Neural cell (in vitro differentiated cells): ENCODE results near the gene RMI2. TPM values are rescaled to one million over a fixed set of nuclear protein-coding genes. Genes with fewer than 3 reads are reported as not detected.
A peak's percentile ranks its signal among the peaks of the same experiment; 100 is the strongest.

ENCODE experiments used
- H2AFZ ChIP-seq: fragments of 200-600, 300-800 bp; sonication (generic), shearing (Covaris generic); 2 replicates; pipeline ENCODE4 v1.6.0; 2014; ENCODE audit warnings: low read depth, mild to moderate bottlenecking, antibody characterized with exemption, low read length, moderate library complexity
- H3F3A ChIP-seq: fragments of 200-600 bp; shearing (Covaris generic); 2 replicates; pipeline ENCODE4 v1.6.1; 2016; ENCODE audit warnings: mild to moderate bottlenecking, moderate library complexity, mixed read lengths, antibody characterized with exemption, low read length; ENCODE audit not compliant: insufficient read depth, poor library complexity, severe bottlenecking
- H3K27ac ChIP-seq: fragments of 200-600, 300-800 bp; sonication (generic), shearing (Covaris generic); 2 replicates; pipeline ENCODE4 v1.5.1; 2014; ENCODE audit warnings: mild to moderate bottlenecking, low read length, moderate library complexity
- H3K27me3 ChIP-seq: fragments of 300-800, 200-600 bp; sonication (generic), shearing (Covaris generic); 2 replicates; pipeline ENCODE4 v1.6.0; 2014; ENCODE audit warnings: mild to moderate bottlenecking, low read depth, low read length, moderate library complexity; ENCODE audit not compliant: insufficient read depth
- H3K36me3 ChIP-seq: fragments of 300-800, 200-600 bp; sonication (generic), shearing (Covaris generic); 2 replicates; pipeline ENCODE4 v1.5.1; 2014; ENCODE audit warnings: mild to moderate bottlenecking, antibody characterized with exemption, low read length, moderate library complexity; ENCODE audit not compliant: insufficient read depth
- H3K4me2 ChIP-seq: fragments of 300-800, 200-600 bp; sonication (generic), shearing (Covaris generic); 2 replicates; pipeline ENCODE4 v1.6.0; 2014; ENCODE audit warnings: mild to moderate bottlenecking, low read length
- H3K4me3 ChIP-seq: fragments of 300-800, 200-600 bp; sonication (generic), shearing (Covaris generic); 2 replicates; pipeline ENCODE4 v1.5.1; 2014; ENCODE audit warnings: mild to moderate bottlenecking, low read length, moderate library complexity
- H3K79me2 ChIP-seq: fragments of 200-600 bp; shearing (Covaris generic); replicated peaks from 2 replicates; pipeline ENCODE4 v1.6.0; 2014; ENCODE audit warnings: mild to moderate bottlenecking, low read length, moderate library complexity; ENCODE audit not compliant: insufficient read depth
- H3K9ac ChIP-seq: fragments of 300-800, 200-600 bp; sonication (generic), shearing (Covaris generic); 2 replicates; pipeline ENCODE4 v1.6.1; 2016; ENCODE audit warnings: mild to moderate bottlenecking, low read length, mixed read lengths
- H3K9me2 ChIP-seq: fragments of 200-600 bp; shearing (Covaris generic); 2 replicates; pipeline ENCODE4 v1.6.1; 2016; ENCODE audit warnings: mild to moderate bottlenecking, low read length, mixed read lengths; ENCODE audit not compliant: insufficient read depth
- H3K9me3 ChIP-seq: fragments of 200-600, 300-800 bp; sonication (generic), shearing (Covaris generic); 2 replicates; pipeline ENCODE4 v1.6.1; 2016; ENCODE audit warnings: mild to moderate bottlenecking, mixed run types, low read length, moderate library complexity, mixed read lengths
- H4K20me1 ChIP-seq: fragments of 200-600 bp; shearing (Covaris generic); 2 replicates; pipeline ENCODE4 v1.6.1; 2016; ENCODE audit warnings: mild to moderate bottlenecking, mixed run types; ENCODE audit not compliant: insufficient read depth
- CTCF ChIP-seq: fragments of 450-650 bp; IDR thresholded peaks from 2 replicates; pipeline ENCODE4 v1.5.1; 2014; ENCODE audit warnings: antibody characterized with exemption, mild to moderate bottlenecking, moderate library complexity; ENCODE audit not compliant: poor library complexity, severe bottlenecking
- EP300 ChIP-seq: fragments of 450-650 bp; conservative IDR thresholded peaks from 2 replicates; pipeline ENCODE4 v1.6.1; 2014; ENCODE audit warnings: antibody characterized with exemption, mild to moderate bottlenecking, moderate library complexity; ENCODE audit not compliant: poor library complexity, severe bottlenecking
- EZH2 ChIP-seq: fragments of 200-600, 300-800 bp; shearing (Covaris generic), sonication (generic); IDR thresholded peaks from 2 replicates; pipeline ENCODE4 v1.6.1; 2014; ENCODE audit warnings: antibody characterized with exemption, low read length, borderline replicate concordance, mild to moderate bottlenecking; ENCODE audit not compliant: insufficient read depth, poor library complexity, severe bottlenecking
- MXI1 ChIP-seq: fragments of 450-650 bp; conservative IDR thresholded peaks from 2 replicates; pipeline ENCODE4 v1.6.1; 2014; ENCODE audit warnings: antibody characterized with exemption, mild to moderate bottlenecking; ENCODE audit not compliant: poor library complexity, severe bottlenecking
- POLR2AphosphoS5 ChIP-seq: IDR thresholded peaks from 2 replicates; pipeline ENCODE4 v1.6.1; 2012
- RAD21 ChIP-seq: fragments of 450-650 bp; conservative IDR thresholded peaks from 2 replicates; pipeline ENCODE4 v1.6.1; 2014; ENCODE audit warnings: antibody characterized with exemption, mild to moderate bottlenecking, moderate library complexity
- REST ChIP-seq: IDR thresholded peaks from 2 replicates; pipeline ENCODE4 v1.6.1; 2012; ENCODE audit warnings: borderline replicate concordance
- SMC3 ChIP-seq: fragments of 450-650 bp; conservative IDR thresholded peaks from 2 replicates; pipeline ENCODE4 v1.6.1; 2014; ENCODE audit warnings: antibody characterized with exemption, mild to moderate bottlenecking, moderate library complexity; ENCODE audit not compliant: poor library complexity
- TAF1 ChIP-seq: IDR thresholded peaks from 2 replicates; pipeline ENCODE4 v1.6.1; 2012; ENCODE audit warnings: low read depth
- polyA plus RNA-seq: library from polyadenylated mRNA; depleted of rRNA; stranded (reverse); fragments of >200 nt; gene quantifications from 2 replicates; pipeline ENCODE4 v1.2.3, GENCODE V29; 2014

The RMI2 gene
- polyA plus RNA-seq, 1 donor from 2014 or later = 0.48 TPM

DNA sequence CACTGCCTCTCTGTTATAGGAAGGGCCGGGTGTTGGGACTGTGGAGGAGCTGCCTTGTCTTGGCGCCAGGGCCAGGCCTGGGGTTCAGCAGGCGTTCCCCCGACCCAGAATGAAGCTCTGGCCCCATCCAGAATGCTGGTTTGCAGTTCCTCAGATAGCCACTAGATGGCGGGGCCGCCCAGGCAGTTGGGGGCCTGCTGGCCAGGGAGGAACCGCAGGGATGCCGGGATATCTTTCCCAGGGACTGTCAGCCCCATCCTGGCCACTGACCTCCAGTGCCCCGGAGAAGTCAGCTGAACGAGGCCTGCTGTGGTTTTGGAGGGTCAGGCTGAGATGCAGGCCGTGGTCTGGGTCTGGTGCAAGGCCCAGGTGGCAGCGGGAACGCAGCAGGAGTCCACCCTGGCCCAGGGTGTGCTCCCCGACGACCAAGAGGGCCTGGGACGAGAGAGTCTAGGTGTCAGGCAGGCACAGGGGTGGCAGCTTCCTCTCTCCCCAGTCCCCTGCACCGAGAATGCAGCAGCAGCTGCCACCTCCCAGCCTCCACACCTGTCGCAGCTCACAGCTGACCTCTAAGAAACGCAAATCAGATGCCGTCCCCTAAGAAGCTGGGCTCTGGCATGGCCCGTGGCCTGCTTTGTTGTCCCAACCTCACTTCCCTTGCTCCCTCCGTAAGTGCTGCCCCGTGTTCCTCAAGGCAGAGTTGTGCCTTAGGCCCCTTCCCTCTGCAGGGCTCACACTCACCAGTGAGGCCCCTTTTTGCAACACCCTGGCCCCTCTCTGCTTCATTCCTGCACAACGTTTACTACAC is 51.2 kb downstream of the RMI2 start:
- Histone ChIP-seq H3K36me3 (no peaks in the 10 kb centered on the region), H4K20me1 (no peaks in the 10 kb centered on the region), H3K27me3 (no peaks in the 10 kb centered on the region), H2AFZ (no peak overlapping the region), H3F3A (no peaks in the 10 kb centered on the region), H3K9me2 (no peaks in the 10 kb centered on the region), H3K4me3 (no peak overlapping the region), H3K79me2 (no peaks in the 10 kb centered on the region), H3K9me3 (no peaks in the 10 kb centered on the region), H3K4me2 (no peak overlapping the region), H3K9ac (peak overlapping the region; percentile 17), H3K27ac (no peak overlapping the region)
- TF ChIP-seq TAF1 = no peak
- TF ChIP-seq SMC3 = peak; percentile 96
- TF ChIP-seq POLR2AphosphoS5 = no peak
- TF ChIP-seq EP300 = no peak
- TF ChIP-seq MXI1 = no peak
- TF ChIP-seq EZH2 = no peak
- TF ChIP-seq REST = no peak
- peak; percentile 97 for TF ChIP-seq CTCF
- TF ChIP-seq RAD21 = peak; percentile 98

DNA sequence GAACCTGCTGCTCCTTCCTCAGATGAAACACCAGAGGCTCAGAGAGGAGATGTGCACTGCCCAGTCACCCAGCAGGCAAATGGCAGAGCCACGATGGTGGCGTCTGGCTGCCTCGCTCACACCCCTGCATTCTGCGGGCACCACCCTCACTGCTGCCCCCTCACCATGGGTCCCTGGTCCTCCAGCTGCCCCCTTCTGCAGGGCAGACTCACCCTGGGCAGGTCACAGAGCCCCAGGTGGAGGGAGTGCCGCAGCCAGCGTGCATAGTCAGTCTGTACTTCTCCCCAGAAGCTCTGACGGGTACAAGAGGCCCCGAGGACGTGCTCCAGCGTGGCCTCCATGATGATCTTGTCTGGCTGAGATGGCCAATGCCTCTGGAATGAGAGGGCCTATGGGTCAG is 52.9 kb downstream of the RMI2 start:
- H3K9ac ChIP-seq = no peak overlapping the region
- H3K9me2 ChIP-seq = no peaks in the 10 kb centered on the region
- no peak overlapping the region for H3K4me3 ChIP-seq
- H2AFZ ChIP-seq = no peak overlapping the region
- H3K4me2 ChIP-seq = no peak overlapping the region
- no peaks in the 10 kb centered on the region for H3K9me3 ChIP-seq
- H3K27ac ChIP-seq = no peak overlapping the region
- no peaks in the 10 kb centered on the region for H3F3A ChIP-seq
- no peaks in the 10 kb centered on the region for H4K20me1 ChIP-seq
- no peaks in the 10 kb centered on the region for H3K36me3 ChIP-seq
- H3K79me2 ChIP-seq = no peaks in the 10 kb centered on the region
- H3K27me3 ChIP-seq = no peaks in the 10 kb centered on the region
- TF ChIP-seq RAD21 = no peak
- TF ChIP-seq REST = no peak
- no peak for TF ChIP-seq TAF1
- no peak for TF ChIP-seq POLR2AphosphoS5
- no peak for TF ChIP-seq MXI1
- TF ChIP-seq CTCF = no peak
- TF ChIP-seq EZH2 = no peak
- TF ChIP-seq SMC3 = no peak
- TF ChIP-seq EP300 = no peak
